ENCODE results near the gene MMP24.
"Not testable (repeated sequence)": the region's sequence is repeated elsewhere in the genome, so short reads cannot be mapped to it uniquely, and the experiment has no call there.

Gene MMP24

GRCh38 chr20:35257175-35257909, 30.9 kb downstream of the MMP24 start:
- DNase-seq (ENCODE audit: low read depth, low spot score): no peak

- DNase-seq (ENCODE audit: low read depth, low spot score): no peak
Measured at GRCh38 chr20:35260426-35260825, 33.9 kb downstream of the MMP24 start.

GRCh38 chr20:35262321-35262720, 35.8 kb downstream of the MMP24 start:
- not testable (repeated sequence) for DNase-seq (ENCODE audit: low read depth, low spot score)

GRCh38 chr20:35262731-35263531, 36.4 kb downstream of the MMP24 start:
- DNase-seq (ENCODE audit: low read depth, low spot score): not testable (repeated sequence)

- no peak for DNase-seq (ENCODE audit: low read depth, low spot score)
Measured at GRCh38 chr20:35263532-35264341, 37.2 kb downstream of the MMP24 start.

GRCh38 chr20:35264755-35265154, 38.3 kb downstream of the MMP24 start:
- no peak for DNase-seq (ENCODE audit: low read depth, low spot score)

- DNase-seq (ENCODE audit: low read depth, low spot score): no peak
Measured at GRCh38 chr20:35267092-35267491, 40.6 kb downstream of the MMP24 start.

- DNase-seq (ENCODE audit: low read depth, low spot score): no peak
Measured at GRCh38 chr20:35269055-35269781, 42.7 kb downstream of the MMP24 start.

GRCh38 chr20:35270021-35270902, 43.8 kb downstream of the MMP24 start:
- DNase-seq (ENCODE audit: low read depth, low spot score): no peak

GRCh38 chr20:35271073-35271882, 44.8 kb downstream of the MMP24 start:
- DNase-seq (ENCODE audit: low read depth, low spot score): no peak

GRCh38 chr20:35271904-35272303, 45.4 kb downstream of the MMP24 start:
- DNase-seq (ENCODE audit: low read depth, low spot score): no peak

- no peak for DNase-seq (ENCODE audit: low read depth, low spot score)
Measured at GRCh38 chr20:35273449-35274171, 47.1 kb downstream of the MMP24 start.

- DNase-seq (ENCODE audit: low read depth, low spot score): no peak
Measured at GRCh38 chr20:35274172-35275092, 47.9 kb downstream of the MMP24 start.

- no peak for DNase-seq (ENCODE audit: low read depth, low spot score)
Measured at GRCh38 chr20:35275741-35276251, 49.3 kb downstream of the MMP24 start.

- DNase-seq (ENCODE audit: low read depth, low spot score): no peak
Measured at GRCh38 chr20:35276408-35276807, 49.9 kb downstream of the MMP24 start.

GRCh38 chr20:35277127-35277526, 50.6 kb downstream of the MMP24 start:
- no peak for DNase-seq (ENCODE audit: low read depth, low spot score)

GRCh38 chr20:35277531-35278395, 51.3 kb downstream of the MMP24 start, which contains the start of gene MMP24OS:
TSS of gene MMP24OS (minus strand) at chr20:35278122. CDS start at chr20:35277929, 193 bp downstream.
- DNase-seq (ENCODE audit: low read depth, low spot score): no peak
